ENCODE measurements around the gene KCNJ18.
"Not testable (repeated sequence)": the region's sequence is repeated elsewhere in the genome, so short reads cannot be mapped to it uniquely, and the experiment has no call there.

KCNJ18 gene

GRCh38 chr17:21739485-21739884, 47.2 kb downstream of the KCNJ18 start:
- not testable (repeated sequence) for H3K27ac ChIP-seq (ENCODE audit: low read depth, low read length); H3K36me3 ChIP-seq (ENCODE audit: control insufficient read depth, insufficient read depth, low read length); H3K4me3 ChIP-seq (ENCODE audit: low read length); H3K27me3 ChIP-seq (ENCODE audit: control insufficient read depth, insufficient read depth, low read length); H3K4me1 ChIP-seq (ENCODE audit: control insufficient read depth, insufficient read depth, low read length); H3K9ac ChIP-seq (ENCODE audit: low read length)

- not testable (repeated sequence) for H3K4me3 ChIP-seq (ENCODE audit: low read length); H3K9ac ChIP-seq (ENCODE audit: low read length); H3K27ac ChIP-seq (ENCODE audit: low read depth, low read length); H3K36me3 ChIP-seq (ENCODE audit: control insufficient read depth, insufficient read depth, low read length); H3K27me3 ChIP-seq (ENCODE audit: control insufficient read depth, insufficient read depth, low read length); H3K4me1 ChIP-seq (ENCODE audit: control insufficient read depth, insufficient read depth, low read length)
These were observed 48.5 kb downstream of the KCNJ18 start for GRCh38 chr17:21740836-21741235.

- not testable (repeated sequence) for H3K27me3 ChIP-seq (ENCODE audit: control insufficient read depth, insufficient read depth, low read length); H3K27ac ChIP-seq (ENCODE audit: low read depth, low read length); H3K4me3 ChIP-seq (ENCODE audit: low read length); H3K4me1 ChIP-seq (ENCODE audit: control insufficient read depth, insufficient read depth, low read length); H3K9ac ChIP-seq (ENCODE audit: low read length); H3K36me3 ChIP-seq (ENCODE audit: control insufficient read depth, insufficient read depth, low read length)
These were observed 49.2 kb downstream of the KCNJ18 start for GRCh38 chr17:21741520-21741919.

GRCh38 chr17:21742326-21742725, 50.0 kb downstream of the KCNJ18 start:
- H3K9ac ChIP-seq (ENCODE audit: low read length) = no peak overlapping the region
- H3K27ac ChIP-seq (ENCODE audit: low read depth, low read length) = no peak overlapping the region
- no peaks in the 10 kb centered on the region for H3K36me3 ChIP-seq (ENCODE audit: control insufficient read depth, insufficient read depth, low read length)
- H3K27me3 ChIP-seq (ENCODE audit: control insufficient read depth, insufficient read depth, low read length) = no peaks in the 10 kb centered on the region
- H3K4me3 ChIP-seq (ENCODE audit: low read length) = no peak overlapping the region
- no peaks in the 10 kb centered on the region for H3K4me1 ChIP-seq (ENCODE audit: control insufficient read depth, insufficient read depth, low read length)

- H3K36me3 ChIP-seq (ENCODE audit: control insufficient read depth, insufficient read depth, low read length); H3K4me1 ChIP-seq (ENCODE audit: control insufficient read depth, insufficient read depth, low read length); H3K27ac ChIP-seq (ENCODE audit: low read depth, low read length); H3K4me3 ChIP-seq (ENCODE audit: low read length); H3K9ac ChIP-seq (ENCODE audit: low read length); H3K27me3 ChIP-seq (ENCODE audit: control insufficient read depth, insufficient read depth, low read length): not testable (repeated sequence)
These were observed 51.8 kb downstream of the KCNJ18 start for GRCh38 chr17:21744151-21744550.

GRCh38 chr17:21744621-21745020, 52.3 kb downstream of the KCNJ18 start:
- H3K27me3 ChIP-seq (ENCODE audit: control insufficient read depth, insufficient read depth, low read length); H3K4me1 ChIP-seq (ENCODE audit: control insufficient read depth, insufficient read depth, low read length); H3K4me3 ChIP-seq (ENCODE audit: low read length); H3K9ac ChIP-seq (ENCODE audit: low read length); H3K36me3 ChIP-seq (ENCODE audit: control insufficient read depth, insufficient read depth, low read length); H3K27ac ChIP-seq (ENCODE audit: low read depth, low read length): not testable (repeated sequence)

- not testable (repeated sequence) for H3K27ac ChIP-seq (ENCODE audit: low read depth, low read length); H3K27me3 ChIP-seq (ENCODE audit: control insufficient read depth, insufficient read depth, low read length)
These were observed 53.2 kb downstream of the KCNJ18 start for GRCh38 chr17:21745385-21746054.

GRCh38 chr17:21746415-21746814, 54.1 kb downstream of the KCNJ18 start:
- not testable (repeated sequence) for H3K27me3 ChIP-seq (ENCODE audit: control insufficient read depth, insufficient read depth, low read length); H3K36me3 ChIP-seq (ENCODE audit: control insufficient read depth, insufficient read depth, low read length); H3K27ac ChIP-seq (ENCODE audit: low read depth, low read length); H3K4me1 ChIP-seq (ENCODE audit: control insufficient read depth, insufficient read depth, low read length); H3K4me3 ChIP-seq (ENCODE audit: low read length); H3K9ac ChIP-seq (ENCODE audit: low read length)

More at GRCh38 chr17:21745385-21746054, 53.2 kb downstream of the KCNJ18 start:
- H3K4me1 ChIP-seq (ENCODE audit: control insufficient read depth, insufficient read depth, low read length); H3K36me3 ChIP-seq (ENCODE audit: control insufficient read depth, insufficient read depth, low read length); H3K4me3 ChIP-seq (ENCODE audit: low read length); H3K9ac ChIP-seq (ENCODE audit: low read length): not testable (repeated sequence)

- not testable (repeated sequence) for H3K27ac ChIP-seq (ENCODE audit: low read depth, low read length); H3K27me3 ChIP-seq (ENCODE audit: control insufficient read depth, insufficient read depth, low read length); H3K9ac ChIP-seq (ENCODE audit: low read length)
These were observed 55.0 kb downstream of the KCNJ18 start for GRCh38 chr17:21747195-21747915.

GRCh38 chr17:21748686-21749085, 56.4 kb downstream of the KCNJ18 start:
- not testable (repeated sequence) for H3K27me3 ChIP-seq (ENCODE audit: control insufficient read depth, insufficient read depth, low read length); H3K4me3 ChIP-seq (ENCODE audit: low read length); H3K9ac ChIP-seq (ENCODE audit: low read length); H3K36me3 ChIP-seq (ENCODE audit: control insufficient read depth, insufficient read depth, low read length); H3K27ac ChIP-seq (ENCODE audit: low read depth, low read length); H3K4me1 ChIP-seq (ENCODE audit: control insufficient read depth, insufficient read depth, low read length)

More at GRCh38 chr17:21747195-21747915, 55.0 kb downstream of the KCNJ18 start:
- H3K36me3 ChIP-seq (ENCODE audit: control insufficient read depth, insufficient read depth, low read length); H3K4me1 ChIP-seq (ENCODE audit: control insufficient read depth, insufficient read depth, low read length); H3K4me3 ChIP-seq (ENCODE audit: low read length): not testable (repeated sequence)

- H3K36me3 ChIP-seq (ENCODE audit: control insufficient read depth, insufficient read depth, low read length); H3K4me1 ChIP-seq (ENCODE audit: control insufficient read depth, insufficient read depth, low read length); H3K27me3 ChIP-seq (ENCODE audit: control insufficient read depth, insufficient read depth, low read length); H3K4me3 ChIP-seq (ENCODE audit: low read length); H3K9ac ChIP-seq (ENCODE audit: low read length); H3K27ac ChIP-seq (ENCODE audit: low read depth, low read length): not testable (repeated sequence)
These were observed 57.6 kb downstream of the KCNJ18 start for GRCh38 chr17:21749696-21750531.

GRCh38 chr17:21751111-21751510, 58.8 kb downstream of the KCNJ18 start:
- not testable (repeated sequence) for H3K9ac ChIP-seq (ENCODE audit: low read length); H3K4me3 ChIP-seq (ENCODE audit: low read length); H3K27ac ChIP-seq (ENCODE audit: low read depth, low read length); H3K36me3 ChIP-seq (ENCODE audit: control insufficient read depth, insufficient read depth, low read length); H3K27me3 ChIP-seq (ENCODE audit: control insufficient read depth, insufficient read depth, low read length); H3K4me1 ChIP-seq (ENCODE audit: control insufficient read depth, insufficient read depth, low read length)
